ENCODE measurements around the gene ZNF169.
A peak's percentile ranks its signal among the peaks of the same experiment; 100 is the strongest.
"Not testable (repeated sequence)": the region's sequence is repeated elsewhere in the genome, so short reads cannot be mapped to it uniquely, and the experiment has no call there.

Gene ZNF169

DNA sequence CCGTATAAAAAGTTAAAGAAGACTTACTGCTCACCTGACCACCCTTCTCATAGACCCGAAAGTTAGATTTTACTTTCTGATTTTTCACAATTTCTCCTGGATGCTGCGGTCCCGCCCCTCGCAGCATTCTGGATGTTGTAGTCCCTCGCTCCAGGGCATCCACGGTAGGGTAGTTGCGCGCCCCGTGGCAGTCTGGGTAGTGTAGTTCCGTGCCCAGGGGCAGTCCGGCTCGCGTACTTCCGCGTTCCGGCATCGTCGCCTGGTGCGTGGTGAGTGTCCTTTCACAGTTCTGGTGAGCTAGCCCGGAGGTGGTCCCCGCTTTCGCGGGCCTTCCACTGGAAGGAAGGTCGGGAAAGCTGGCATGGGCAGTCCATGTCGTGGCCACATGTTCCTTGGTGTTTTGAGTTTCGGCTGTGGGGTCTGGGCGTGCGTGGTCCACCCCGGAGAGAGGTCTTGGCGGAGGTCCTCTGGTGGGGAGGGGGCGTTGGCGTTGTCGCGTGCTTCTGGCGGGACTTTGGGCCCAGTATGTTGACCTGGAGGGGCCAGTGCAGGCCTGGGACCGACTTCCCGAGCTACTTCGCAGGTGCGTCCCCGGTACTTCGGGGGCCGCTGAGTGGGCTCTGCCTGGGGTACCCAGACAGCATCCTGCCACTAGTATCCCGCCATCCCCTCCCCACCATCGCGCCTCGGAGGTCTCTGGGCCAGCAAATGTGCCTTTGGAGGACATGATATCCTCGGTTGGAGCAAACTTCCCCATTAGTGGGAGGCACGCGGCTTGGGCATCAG is at the start of gene ZNF169:
ZNF169 (plus strand) TSS at position 222 of the 786 bp plus-strand sequence. CDS start 19,515 bp downstream, outside the sequence.
- DNase-seq = peak; percentile 94

DNA sequence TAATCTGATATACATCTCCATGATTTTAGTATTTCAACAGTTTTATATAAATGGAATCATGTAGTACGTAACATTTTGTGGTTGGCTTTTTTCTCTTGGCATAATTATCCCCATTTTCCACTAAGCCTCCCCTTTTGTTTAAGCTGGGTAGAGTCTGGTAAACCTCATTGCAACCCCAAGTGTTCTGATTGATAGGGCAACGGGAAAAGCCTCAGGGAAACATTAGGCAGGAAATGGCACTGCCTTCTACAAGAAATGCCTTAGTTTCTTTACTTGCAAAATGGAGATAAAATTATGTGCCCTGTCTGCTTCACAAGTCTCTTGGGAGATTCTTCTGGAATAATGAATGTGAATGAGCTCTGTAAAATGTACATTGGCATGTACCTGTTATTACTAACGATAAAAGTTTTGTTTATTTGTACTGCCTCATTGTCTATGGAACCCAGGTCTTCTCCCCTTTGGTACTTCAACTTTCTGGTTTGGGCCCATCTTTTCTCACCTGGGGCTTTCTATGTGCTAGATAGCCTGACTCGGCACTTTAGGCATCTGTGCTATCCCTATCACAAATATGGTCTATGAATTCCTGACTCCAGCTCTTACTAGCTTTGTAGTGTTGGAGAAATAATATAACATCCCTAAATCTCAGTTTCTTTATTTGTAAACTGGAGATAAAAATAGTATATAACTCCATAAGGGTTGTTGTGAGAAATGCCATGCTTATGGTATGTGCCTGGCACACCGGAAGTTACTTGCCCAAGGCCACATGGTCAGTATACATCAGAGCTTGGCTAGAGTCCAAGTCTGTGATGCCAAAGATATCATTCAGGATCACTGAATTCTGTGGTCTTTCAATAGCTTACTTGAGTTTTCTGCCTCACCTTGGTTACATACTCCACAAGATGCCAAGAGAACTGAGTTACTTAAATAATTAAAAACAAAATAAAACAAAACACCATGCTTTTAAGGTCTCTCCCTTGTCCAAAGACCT is 48.2 kb upstream of the ZNF169 start:
- no peak for DNase-seq

DNA sequence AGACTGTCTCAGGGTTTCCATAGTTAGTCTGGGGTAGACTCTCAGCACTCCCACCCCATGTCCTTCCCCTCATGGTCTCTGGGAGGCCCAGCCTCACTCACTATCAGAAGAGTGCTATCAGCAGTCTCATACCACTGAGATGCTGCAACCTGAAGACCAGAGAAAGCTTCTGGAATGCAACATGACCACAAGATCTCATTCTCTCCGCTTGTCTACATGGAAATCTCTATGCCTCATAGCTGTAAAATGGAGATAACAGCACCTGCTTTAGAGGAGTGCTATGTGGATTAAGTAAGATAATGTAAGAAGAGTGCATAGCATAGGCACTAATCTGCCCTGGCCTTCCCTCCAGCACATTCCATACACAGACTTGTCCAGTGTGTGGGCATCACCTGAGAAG is 47.0 kb upstream of the ZNF169 start:
- DNase-seq = no peak

DNA sequence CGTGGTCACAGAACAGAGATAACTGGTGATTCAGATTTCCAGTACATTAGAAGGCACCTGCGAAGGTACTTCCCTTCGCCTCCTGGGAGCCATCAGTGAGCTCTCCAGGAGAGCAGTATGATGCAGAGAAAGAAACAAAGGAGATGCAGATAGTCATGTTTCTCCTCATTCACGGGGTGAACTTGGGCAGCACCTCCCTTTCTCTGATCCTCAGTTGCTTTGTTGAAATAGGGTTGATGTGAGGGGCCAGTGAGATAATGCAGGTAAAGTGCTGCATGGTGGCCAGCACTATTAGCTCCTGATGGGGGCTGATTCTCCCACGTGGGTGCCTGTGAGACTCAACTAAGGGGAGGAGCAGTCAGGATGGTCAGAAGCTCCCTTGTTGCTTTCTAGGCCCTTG is 46.6 kb upstream of the ZNF169 start:
- DNase-seq = no peak

DNA sequence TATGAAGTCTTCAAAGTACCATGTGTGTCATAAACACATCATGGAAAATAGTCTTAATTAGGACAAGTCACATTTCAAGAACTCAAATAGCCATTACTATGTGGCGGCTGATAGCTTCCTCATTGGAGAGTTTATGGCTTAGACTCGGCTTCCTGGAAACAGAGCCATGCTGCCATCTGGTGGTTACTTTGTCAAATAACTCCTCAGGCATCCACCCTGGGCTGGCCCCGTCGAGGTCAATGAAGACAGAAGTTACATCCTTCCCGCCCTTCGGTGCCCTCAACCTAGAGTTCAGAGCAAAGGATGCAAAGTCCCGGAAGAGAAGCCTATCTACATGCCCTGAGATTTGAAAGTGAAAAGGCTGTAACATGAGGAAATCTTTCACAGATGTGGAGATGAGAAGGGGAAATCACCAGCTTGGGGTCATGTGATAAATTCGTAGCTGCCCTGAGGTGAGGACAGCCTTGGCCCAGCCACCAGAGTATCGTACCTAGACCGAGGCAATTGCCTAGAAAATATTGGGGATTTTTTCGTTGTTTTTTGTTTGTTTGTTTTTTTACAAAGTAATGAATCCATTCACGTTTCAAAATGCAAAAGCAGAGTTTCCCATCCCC is 45.5 kb upstream of the ZNF169 start:
- DNase-seq = peak; percentile 83

DNA sequence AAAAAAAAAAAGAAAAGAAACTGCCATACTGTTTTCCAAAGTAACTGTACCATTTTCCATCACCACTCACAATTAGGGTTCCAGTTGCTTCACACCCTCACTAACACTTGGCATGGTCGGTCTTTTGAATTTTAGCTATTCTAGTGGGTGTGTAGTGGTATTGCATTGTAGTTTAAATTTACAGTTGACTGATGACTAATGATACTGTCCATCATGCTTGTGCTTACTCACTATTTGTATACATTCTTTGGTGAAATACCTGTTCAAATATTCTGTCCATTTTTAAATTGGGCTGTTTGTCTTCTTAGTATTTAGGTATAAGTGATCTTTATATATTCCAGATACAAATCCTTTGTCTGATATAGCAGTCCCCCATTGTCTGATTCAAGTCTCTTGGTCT is 36.2 kb upstream of the ZNF169 start:
- DNase-seq = no peak

DNA sequence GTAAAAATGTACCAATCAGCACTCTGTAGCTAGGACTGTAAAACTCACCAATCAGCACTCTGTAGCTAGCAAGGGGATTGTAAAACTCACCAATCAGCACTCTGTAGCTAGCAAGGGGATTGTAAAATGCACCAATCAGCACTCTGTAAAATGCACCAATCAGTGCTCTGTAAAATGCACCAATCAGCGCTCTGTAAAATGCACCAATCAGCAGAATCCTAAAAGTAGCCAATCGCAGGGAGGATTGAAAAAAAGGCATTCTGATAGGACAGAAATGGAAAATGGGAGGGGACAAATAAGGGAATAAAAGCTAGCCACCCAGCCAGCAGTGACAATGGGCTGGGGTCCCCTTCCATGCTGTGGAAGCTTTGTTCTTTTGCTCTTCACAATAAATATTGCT is 33.7 kb upstream of the ZNF169 start:
- DNase-seq = not testable (repeated sequence)

DNA sequence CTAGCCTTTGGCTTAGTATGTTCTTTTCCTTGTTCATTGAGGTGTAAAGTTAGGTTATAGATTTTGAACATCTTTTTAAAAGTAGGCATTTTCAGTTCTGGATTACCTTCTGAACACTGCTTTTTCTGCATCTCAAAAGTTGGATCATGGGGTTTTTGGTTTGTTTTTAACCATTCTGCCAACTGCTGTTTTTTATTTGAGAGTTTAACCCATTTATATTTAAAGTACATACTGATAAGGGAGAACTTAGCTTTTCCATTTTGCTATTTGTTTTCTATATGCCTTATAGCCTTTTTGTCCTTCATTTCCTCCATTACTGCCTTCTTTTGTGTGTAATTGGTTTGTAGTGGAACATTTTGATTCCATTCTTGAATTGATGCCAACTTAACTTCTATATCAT is 30.5 kb upstream of the ZNF169 start:
- no peak for DNase-seq

DNA sequence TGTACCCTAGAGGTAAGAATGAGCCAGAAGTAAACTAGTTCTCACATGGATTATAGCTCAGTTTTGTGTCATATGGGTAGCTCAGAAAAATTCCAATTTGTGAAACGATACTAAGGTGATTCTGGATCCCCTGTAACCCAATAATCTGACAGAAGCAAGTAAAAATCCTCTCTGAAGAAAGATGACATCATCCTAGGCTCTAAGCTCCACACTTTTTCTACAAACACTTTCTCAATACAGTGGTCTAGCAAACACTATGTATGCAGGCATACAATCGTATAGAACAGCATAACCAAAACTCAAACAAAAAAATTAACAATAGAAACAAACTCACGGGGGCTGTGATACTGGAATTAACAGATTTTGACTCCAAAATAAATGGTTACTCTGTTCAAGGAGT is 26.7 kb upstream of the ZNF169 start:
- no peak for DNase-seq

DNA sequence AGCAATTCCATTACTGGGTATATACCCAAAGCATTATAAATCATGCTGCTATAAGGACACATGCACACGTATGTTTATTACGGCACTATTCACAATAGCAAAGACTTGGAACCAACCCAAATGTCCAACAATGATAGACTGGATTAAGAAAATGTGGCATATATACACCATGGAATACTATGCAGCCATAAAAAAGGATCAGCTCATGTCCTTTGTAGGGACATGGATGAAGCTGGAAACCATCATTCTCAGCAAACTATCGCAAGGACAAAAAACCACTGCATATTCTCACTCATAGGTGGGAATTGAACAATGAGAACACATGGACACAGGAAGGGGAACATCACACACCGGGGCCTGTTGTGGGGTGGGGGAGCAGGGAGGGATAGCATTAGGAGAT is 18.0 kb upstream of the ZNF169 start:
- DNase-seq = not testable (repeated sequence)

DNA sequence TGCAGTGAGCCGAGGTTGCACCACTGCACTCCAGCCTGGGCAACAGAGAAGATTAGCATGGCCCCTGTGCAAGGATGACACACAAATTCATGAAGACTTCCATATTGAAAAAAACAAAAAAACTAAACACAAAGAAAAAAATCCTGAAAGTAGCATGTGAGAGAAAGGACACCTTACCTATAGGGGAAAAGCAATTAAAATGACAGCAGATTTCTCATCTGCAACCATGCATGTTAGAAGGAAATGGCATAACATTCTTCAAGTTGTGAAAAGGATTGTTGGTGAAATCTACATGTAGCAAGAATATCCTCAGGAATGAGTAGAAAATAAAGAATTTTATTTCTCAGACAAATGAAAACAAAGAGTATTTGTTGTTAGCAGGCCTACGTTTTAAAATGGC is 13.4 kb upstream of the ZNF169 start:
- no peak for DNase-seq

DNA sequence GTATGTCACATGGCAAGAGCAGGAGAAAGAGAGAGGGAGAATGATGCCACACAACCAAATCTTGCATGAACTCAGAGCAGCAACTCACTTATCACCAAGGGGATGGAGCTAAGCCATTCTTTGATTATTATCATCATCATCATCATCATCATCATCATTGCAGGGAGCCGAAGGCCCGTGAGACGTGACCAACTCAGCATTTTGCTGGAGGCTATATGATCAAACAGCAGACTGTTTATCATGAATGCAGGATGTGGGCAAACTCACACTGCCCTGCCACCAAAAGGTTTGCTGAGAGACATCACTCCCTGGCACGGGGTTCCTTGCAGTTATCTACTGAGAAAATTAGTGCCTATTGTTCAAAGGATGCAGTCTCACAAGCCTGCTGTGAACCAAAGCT is 8.6 kb upstream of the ZNF169 start:
- DNase-seq = no peak

DNA sequence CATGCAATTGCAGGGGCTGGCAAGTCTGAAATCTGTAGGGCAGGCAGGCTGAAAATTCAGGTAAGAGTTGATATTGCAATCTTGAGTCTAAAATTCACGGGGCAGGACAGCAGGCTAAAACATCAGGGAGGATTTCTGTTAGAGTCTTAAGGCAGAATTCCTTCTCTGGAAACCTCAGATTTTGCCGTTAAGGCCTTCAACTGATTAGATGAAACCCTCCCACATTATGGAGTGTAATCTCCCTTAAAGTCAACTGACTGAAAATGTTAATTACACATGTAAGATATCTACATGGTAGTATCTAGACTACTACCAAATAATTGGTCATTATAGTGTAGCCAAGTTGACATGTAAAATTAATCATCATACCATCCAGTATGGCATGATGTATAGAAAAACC is 3.1 kb upstream of the ZNF169 start:
- DNase-seq = no peak

DNA sequence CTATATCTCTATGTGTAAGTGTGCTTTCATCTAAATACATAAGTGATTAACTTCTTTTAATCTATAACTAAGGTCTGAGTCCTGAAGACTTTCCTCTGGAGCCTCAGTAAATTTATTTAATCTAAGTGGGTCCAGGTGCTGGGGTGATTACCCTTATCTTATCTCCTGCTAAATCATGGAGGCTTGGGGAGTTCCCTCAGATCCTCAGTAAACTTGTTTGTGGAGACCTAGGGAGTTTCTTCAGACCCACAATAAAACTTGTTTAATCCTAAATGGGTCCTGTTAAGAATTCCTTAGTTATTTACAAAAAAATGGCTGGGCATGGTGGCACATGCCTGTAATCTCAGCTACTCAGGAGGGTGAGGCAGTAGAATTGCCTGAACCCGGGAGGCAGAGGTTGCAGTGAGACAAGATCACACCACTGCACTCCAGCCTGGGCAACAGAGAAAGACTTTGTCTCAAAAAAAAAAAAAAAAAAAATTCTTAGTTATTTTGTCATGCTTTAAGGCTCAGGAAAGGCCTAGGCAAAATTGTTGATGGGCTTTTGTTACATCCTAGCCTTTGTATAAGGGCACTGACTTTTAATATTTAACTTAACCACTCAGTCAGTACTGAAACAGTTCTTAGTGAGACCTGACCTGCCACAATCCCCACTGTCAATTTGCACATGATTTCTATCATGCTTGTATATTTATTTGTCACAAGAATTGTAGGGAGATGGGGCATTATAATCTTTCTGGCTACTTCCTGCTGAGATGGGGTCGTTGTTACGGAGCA is 6.7 kb downstream of the ZNF169 start:
- not testable (repeated sequence) for DNase-seq

DNA sequence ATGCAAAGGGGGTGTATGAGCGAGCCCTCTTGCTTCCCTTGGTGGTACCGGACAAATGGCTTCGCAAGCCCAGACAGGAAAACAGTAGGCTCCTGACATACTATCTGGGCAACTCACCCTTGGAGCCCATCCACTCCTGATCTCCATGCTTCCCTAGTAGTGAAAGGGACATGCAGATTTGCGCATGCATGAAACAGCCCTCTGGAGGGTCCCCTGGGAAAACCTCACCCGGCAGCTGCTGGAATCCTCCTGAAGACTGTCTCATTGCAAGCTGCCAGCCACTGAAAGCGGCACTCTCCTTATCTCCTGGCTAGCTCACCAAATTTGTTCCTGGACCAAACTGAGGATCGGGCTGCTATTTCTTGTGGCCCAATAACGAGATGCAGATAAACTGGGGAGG is 10.2 kb downstream of the ZNF169 start:
- no peak for DNase-seq

DNA sequence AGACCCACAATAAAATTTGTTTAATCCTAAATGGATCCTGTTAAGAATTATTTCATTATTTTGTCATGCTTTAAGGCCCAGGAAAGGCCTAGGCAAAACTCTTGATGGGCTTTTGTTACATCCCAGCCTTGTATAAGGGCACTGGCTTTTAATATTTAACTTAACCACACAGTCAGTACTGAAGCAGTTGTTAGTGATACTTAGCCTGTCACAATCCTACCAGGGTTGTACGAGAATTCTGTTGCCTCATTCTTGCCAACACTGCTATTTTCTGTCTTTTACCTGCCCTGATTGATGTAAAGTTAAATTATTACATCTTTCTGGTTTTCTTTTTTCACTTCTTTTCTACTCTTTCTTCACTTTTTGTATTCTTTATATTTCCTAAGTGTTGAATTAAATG is 10.9 kb downstream of the ZNF169 start:
- no peak for DNase-seq

DNA sequence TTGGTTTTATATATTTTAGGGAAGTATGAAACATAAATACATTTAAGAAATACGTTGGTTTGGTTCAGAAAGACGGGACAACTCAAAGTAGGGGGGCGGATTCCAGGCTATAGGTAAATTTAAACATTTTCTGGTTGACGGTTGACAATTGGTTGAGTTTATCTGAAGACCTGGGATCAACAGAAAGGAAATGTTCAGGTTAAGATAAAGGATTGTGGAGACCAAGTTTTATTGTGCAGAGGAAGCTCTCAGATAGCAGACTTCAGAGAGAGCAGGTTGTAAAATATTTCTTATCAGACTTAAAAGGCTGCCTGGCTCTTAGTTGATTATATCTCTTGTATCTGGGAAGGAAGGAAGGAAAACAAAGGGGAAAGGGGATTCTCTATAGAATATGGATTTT is 17.9 kb downstream of the ZNF169 start:
- not testable (repeated sequence) for DNase-seq

DNA sequence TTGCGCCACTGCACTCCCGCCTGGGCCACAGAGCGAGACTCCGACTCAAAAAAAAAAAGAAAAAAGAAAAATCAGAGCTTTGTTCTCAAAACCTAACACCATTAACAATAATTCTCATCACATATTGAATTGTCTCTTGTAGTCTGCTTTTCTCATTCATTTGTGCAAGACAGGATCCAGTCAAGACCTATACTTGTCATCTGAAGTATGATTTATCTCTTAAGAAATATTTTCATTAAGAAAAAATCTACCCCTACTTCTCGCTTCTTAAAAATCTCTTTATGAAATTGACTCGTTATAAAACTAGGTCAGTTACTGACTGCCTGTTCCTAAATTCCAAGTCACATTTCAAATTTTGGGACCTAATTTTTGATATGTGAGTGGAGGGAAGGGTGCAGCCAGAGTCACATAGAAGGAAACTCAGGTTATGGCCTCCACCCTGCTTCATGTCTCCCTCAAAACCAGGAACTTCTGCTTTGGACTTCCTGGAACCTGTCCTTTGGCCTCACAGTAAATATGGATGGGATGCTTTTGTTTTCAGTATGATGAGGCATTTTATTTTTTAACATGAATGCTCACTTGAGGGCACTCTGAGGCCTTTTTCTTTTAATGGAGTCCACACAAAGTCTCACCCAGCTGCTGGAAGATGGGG is 18.9 kb downstream of the ZNF169 start:
- no peak for DNase-seq

DNA sequence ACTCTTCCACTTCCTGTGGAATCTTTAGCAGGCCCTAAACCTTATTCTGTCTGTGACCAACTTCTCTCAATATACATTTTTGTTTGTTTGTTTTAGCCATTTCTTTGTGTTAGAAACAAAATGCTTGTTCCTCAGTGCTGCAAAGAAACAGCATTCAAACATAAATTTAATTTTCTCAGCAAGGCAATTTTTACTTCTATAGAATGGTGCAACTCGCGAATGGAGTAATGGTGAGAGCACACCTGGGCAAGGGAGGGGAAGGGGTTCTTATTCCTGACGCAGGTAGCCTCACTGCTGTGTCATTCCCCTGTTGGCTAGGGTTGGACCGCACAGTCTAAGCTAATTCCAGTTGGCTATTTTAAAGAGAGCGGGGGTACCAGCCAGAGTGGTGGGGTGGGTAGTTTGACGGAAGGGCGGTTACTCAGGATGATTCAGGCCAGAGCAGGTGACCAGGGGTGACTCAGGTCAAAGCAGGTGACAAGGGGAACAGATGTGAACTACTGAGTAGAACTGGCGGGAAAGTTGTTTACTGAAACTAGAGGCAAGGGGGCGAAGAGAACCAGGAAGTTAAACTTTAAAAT is 21.4 kb downstream of the ZNF169 start:
- DNase-seq = no peak

DNA sequence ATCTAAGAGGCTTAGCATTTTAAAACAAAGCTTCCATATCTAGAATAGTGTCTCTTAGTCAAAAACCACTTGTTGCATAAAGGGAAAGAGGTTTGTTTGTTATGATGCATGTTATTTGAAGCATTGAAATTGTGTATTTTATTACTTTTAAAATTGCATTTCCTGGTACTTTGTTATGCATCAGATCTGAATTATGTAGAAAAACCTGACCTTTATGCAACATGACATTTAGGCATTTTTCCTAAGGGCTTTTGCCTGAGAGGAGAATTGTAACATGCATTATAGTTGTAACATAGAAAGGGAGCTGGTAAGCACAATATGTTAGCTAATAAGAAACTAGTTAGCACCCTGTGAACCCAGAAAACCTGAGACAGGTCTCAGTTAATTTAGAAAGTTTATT is 22.0 kb downstream of the ZNF169 start:
- DNase-seq = no peak

DNA sequence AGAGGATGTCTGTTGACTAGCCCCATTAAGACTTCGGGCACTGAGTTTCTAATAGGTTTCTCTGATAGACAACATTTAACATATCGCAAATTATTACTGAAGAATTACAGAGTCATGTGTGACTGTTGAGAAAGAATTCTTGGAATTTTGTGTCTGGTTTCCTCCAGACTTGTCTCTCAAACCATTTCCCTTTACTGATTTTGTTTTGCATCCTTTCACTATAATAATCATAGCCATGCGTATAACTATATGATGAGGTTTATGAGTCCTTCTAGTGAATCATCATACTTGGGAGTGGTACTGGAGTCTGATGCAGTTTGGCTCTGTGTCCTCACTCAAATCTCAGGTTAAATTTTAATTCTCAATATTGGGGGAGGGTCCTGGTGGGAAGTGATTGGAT is 27.0 kb downstream of the ZNF169 start:
- no peak for DNase-seq
